Epithelial cell of esophagus (primary cell): Measurements from ENCODE around the gene SPATA13.

Source experiments
- DNase-seq: peaks from one replicate; pipeline ENCODE4 v3.0.0; 2010; ENCODE audit warnings: low read depth
- H3K4me3 ChIP-seq: 2 replicates; pipeline ENCODE4 v1.5.1; 2011; ENCODE audit warnings: mild to moderate bottlenecking, low read length, control low read depth
- TF ChIP-seq, protein P1 (sequence below): IDR thresholded peaks from 2 replicates; pipeline ENCODE4 v1.5.1; 2011; ENCODE audit warnings: low read depth, mild to moderate bottlenecking, low read length, control low read depth, inconsistent platforms; ENCODE audit not compliant: insufficient read depth; ENCODE audit errors: missing control alignments

The SPATA13 gene

DNA sequence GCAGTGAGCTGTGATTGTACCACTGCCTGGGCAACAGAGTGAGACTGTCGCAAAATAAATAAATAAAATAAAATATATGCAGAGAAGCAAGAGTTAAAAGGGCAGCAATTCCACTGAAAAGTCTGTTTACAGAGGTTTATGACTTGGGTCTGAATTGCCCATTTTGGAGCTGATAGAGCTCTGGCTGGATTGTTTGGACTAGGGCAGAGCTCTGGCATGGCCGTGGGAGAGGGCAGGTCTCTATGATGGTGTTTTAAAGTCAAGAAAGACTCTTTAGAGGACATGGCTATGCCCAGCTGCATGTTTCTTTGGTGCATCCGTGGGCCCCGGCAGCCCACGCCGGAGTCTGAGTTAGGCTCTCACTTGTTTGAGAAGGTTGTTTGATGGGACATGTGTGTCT is 84.3 kb downstream of the SPATA13 start:
- no peak for DNase-seq
- TF ChIP-seq, protein P1, sequence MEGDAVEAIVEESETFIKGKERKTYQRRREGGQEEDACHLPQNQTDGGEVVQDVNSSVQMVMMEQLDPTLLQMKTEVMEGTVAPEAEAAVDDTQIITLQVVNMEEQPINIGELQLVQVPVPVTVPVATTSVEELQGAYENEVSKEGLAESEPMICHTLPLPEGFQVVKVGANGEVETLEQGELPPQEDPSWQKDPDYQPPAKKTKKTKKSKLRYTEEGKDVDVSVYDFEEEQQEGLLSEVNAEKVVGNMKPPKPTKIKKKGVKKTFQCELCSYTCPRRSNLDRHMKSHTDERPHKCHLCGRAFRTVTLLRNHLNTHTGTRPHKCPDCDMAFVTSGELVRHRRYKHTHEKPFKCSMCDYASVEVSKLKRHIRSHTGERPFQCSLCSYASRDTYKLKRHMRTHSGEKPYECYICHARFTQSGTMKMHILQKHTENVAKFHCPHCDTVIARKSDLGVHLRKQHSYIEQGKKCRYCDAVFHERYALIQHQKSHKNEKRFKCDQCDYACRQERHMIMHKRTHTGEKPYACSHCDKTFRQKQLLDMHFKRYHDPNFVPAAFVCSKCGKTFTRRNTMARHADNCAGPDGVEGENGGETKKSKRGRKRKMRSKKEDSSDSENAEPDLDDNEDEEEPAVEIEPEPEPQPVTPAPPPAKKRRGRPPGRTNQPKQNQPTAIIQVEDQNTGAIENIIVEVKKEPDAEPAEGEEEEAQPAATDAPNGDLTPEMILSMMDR, result no peak
- no peak overlapping the region for H3K4me3 ChIP-seq

DNA sequence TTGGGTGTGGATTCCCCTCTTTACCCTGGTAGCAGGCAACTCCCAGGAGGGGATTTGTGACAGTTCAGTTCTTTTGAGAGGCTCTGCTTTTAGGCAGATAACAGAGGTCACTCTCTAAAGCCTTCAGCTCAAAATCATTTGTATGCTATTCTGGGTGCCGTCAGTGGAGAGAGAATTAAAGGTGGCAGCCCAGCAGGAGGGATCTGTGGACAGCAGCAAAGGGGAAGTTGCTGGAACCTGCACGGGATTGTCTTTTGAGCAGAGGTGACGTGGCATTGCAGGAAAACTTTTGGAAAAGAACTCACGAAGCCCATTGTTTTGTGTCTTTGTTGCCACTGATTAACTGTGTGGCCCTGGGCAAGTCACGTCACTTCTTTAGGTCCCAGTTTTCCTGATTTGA is 86.5 kb downstream of the SPATA13 start:
- TF ChIP-seq, protein P1, result no peak
- no peak overlapping the region for H3K4me3 ChIP-seq
- no peak for DNase-seq

DNA sequence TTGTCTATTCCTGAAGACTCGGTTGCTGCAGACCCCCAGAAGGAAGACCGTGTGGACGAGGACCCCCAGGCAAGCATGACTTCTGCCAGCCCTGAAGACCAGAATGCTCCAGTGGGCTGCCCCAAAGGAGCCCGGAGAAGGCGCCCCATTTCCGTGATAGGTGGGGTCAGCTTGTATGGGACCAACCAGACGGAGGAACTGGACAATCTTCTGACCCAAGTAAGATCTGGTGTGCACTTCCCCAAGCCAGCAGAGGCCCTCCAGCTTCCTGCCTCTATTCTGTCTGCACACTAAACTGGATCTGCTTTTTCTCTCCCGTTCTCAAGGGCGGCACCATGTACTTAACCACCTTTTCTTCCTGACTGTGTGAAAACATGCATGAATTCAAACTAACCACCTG is 89.1 kb downstream of the SPATA13 start:
- H3K4me3 ChIP-seq, result no peak overlapping the region
- no peak for DNase-seq
- TF ChIP-seq, protein P1, result no peak

DNA sequence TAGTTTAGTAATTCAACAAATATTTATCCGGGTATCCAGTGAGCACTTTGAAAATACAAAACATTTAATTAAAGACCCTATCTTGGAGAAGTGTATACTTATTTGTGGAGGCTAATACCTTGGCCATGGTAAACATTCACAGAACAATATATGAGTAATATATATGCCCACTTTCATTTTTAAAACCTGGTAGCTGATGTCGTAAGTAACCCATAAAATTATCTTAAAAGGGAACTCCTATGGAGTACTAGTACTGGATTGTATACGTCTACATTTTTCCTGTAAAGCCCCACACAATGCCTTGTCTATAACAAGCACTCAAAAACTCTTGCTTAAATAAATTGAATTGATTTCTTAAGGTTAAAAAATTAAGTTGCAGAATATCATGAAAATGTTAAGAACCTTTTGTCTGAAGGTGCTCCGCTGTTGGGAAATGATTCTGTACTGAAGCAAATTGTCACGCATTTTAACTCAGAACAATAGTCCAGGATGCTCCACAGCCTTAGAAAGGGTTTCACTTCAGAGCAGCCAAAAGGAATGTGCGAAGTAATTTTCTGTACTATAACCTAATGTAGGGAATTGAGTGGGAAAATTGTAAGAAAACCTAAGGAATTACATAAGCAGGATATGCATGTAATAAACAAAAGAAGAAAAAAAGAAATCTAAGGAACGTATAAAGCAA is 90.0 kb downstream of the SPATA13 start:
- DNase-seq, result no peak
- H3K4me3 ChIP-seq, result no peak overlapping the region
- TF ChIP-seq, protein P1, result no peak

DNA sequence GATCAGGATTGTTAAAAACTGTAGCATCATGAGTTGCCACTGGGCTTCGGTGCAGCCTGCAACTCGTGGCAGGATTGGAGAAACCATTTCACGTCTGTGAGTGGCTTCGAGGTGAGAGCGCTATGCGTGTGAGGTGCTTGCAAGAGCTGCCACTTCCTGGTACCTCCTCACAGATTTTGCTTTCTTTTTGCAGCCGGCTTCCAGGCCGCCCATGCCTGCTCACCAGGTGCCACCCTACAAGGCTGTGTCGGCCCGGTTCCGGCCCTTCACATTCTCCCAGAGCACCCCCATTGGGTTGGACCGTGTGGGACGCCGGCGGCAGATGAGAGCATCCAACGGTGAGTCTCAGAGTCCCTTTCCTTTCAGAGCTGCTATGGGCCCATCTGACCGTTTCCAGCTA is 91.0 kb downstream of the SPATA13 start:
- TF ChIP-seq, protein P1, result no peak
- no peak overlapping the region for H3K4me3 ChIP-seq
- no peak for DNase-seq

DNA sequence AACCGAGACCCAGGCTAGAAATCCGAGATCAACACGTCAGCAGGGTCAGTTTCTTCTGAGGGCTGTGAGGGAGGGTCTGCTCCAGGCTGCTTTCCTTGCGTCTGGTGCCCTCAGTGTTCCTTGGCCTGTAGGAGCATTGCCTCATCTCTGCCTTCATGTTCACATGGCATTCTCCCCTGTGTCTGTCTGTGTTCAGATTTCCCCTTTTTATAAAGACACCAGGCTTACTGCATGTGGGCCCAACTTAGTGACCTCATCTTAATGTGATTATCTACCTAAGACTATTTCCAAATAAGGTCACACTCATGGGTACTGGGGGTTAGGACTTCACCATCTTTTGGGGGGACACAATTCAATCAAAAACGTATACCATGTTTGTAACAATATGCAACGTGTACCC is 91.6 kb downstream of the SPATA13 start:
- no peak for DNase-seq
- TF ChIP-seq, protein P1, result no peak
- no peak overlapping the region for H3K4me3 ChIP-seq

DNA sequence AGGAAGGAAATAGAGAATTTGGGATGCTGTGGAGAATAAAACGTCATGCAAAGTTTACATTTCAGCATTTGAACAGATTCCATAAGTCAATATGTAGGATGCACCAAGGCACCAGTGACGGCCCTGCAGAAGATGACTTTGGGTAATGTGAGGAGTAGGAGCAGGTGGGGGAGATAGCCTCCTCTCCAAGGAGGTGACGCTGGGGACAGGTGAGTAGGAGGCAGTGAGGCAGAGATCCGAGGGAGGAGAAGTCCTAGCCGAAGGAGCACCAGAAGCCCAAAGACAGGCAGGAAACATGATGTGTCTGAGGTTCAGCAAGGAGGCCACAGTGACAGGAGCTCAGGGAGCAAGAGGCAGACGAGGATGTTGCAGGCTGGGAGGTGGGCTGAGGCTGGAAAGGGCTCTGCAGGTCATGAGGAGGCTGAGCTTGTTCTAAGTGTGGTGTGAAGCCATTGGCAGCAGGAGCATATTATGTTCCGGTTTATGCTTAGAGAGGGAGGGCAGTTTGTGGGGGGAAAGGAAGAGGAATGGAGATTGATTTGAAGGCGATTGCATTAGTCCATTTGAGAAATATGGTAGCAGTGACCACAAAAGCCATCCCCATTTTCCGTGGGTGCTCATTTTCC is 93.1 kb downstream of the SPATA13 start:
- DNase-seq, result no peak
- H3K4me3 ChIP-seq, result no peak overlapping the region
- TF ChIP-seq, protein P1, result no peak
